22Rv1 (cell line): ENCODE data around the gene LDLRAD4.

ENCODE experiments used
- ZFX ChIP-seq: fragments of 450-650 bp; IDR thresholded peaks from 2 replicates; pipeline ENCODE4 v1.6.1; 2017; ENCODE audit warnings: antibody characterized with exemption, borderline replicate concordance
- TF ChIP-seq, protein P1 (sequence below): fragments of 450-650 bp; IDR thresholded peaks from 2 replicates; pipeline ENCODE4 v1.5.1; 2017; ENCODE audit warnings: mild to moderate bottlenecking

DNA sequence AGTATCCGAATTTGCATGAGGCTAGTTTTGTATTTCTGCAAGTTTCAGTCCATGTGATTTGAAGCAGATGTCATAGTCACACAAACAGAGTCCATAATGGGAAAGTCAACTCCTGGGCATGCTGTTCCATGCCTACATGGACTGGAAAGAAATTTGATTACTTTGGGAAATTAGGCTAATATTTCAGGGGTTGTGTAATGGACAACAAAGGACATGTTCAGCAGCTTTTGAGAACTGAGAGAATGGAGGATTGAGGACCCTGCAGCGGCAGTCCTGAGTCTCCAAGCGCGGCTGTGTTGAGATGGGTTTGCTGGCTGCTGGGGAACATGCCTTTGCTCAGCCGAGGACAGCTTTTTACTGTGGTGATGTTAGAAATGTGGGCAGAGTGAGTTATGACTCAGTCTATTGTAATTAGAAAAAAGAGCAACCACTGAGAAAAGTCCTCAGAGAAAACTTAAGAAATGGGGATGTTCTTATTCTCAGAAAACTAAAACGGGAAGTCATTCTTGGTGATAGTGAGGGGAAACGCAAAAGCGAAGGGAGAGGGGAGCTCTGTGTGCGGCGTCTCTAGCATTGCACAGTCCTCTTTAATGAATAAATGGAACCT is 358.6 kb downstream of the LDLRAD4 start:
- TF ChIP-seq, protein P1, sequence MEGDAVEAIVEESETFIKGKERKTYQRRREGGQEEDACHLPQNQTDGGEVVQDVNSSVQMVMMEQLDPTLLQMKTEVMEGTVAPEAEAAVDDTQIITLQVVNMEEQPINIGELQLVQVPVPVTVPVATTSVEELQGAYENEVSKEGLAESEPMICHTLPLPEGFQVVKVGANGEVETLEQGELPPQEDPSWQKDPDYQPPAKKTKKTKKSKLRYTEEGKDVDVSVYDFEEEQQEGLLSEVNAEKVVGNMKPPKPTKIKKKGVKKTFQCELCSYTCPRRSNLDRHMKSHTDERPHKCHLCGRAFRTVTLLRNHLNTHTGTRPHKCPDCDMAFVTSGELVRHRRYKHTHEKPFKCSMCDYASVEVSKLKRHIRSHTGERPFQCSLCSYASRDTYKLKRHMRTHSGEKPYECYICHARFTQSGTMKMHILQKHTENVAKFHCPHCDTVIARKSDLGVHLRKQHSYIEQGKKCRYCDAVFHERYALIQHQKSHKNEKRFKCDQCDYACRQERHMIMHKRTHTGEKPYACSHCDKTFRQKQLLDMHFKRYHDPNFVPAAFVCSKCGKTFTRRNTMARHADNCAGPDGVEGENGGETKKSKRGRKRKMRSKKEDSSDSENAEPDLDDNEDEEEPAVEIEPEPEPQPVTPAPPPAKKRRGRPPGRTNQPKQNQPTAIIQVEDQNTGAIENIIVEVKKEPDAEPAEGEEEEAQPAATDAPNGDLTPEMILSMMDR, result no peak
- no peak for TF ChIP-seq ZFX
